GM23338 (cell line): ENCODE data around the gene CCNY. TPM values are rescaled to one million over a fixed set of nuclear protein-coding genes. Genes with fewer than 3 reads are reported as not detected.

Experiments used
- ATAC-seq: fragments of 200-7000 bp; cut with Tn5 transposase; 3 replicates; pipeline ENCODE4 v1.9.1; 2020
- DNase-seq: peaks from one replicate; pipeline ENCODE4 v3.0.0-alpha.2; 2015; ENCODE audit warnings: low spot score
- H2AFZ ChIP-seq: fragments of 200-600 bp; sonication (generic); 2 replicates; pipeline ENCODE4 v1.8.0; 2016; ENCODE audit warnings: antibody characterized with exemption, mild to moderate bottlenecking, moderate library complexity
- H3F3A ChIP-seq: fragments of 200-600 bp; sonication (generic); replicated peaks from 2 replicates; pipeline ENCODE4 v1.8.0; 2017; ENCODE audit warnings: antibody characterized with exemption, mixed run types, low read depth
- H3K27ac ChIP-seq: fragments of 200-600 bp; sonication (generic); 2 replicates; pipeline ENCODE4 v1.6.1; 2016; ENCODE audit warnings: low read depth
- H3K27me3 ChIP-seq: fragments of 200-600 bp; sonication (generic); 2 replicates; pipeline ENCODE4 v1.8.0; 2016; ENCODE audit warnings: mild to moderate bottlenecking, mixed run types, moderate library complexity; ENCODE audit not compliant: insufficient read depth
- H3K36me3 ChIP-seq: fragments of 200-600 bp; sonication (generic); 2 replicates; pipeline ENCODE4 v1.8.0; 2016; ENCODE audit warnings: mild to moderate bottlenecking; ENCODE audit not compliant: insufficient read depth
- H3K4me1 ChIP-seq: fragments of 200-600 bp; sonication (generic); 2 replicates; pipeline ENCODE4 v1.8.0; 2016; ENCODE audit warnings: mild to moderate bottlenecking, moderate library complexity; ENCODE audit not compliant: insufficient read depth
- H3K4me2 ChIP-seq: fragments of 200-600 bp; sonication (generic); 2 replicates; pipeline ENCODE4 v1.7.1; 2017; ENCODE audit warnings: mixed run types
- H3K4me3 ChIP-seq: fragments of 200-600 bp; sonication (generic); 2 replicates; pipeline ENCODE4 v1.6.1; 2016; ENCODE audit warnings: mixed run types
- H3K79me2 ChIP-seq: fragments of 200-600 bp; sonication (generic); replicated peaks from 2 replicates; pipeline ENCODE4 v1.8.0; 2017; ENCODE audit warnings: mild to moderate bottlenecking; ENCODE audit not compliant: insufficient read depth
- H3K9me2 ChIP-seq: fragments of 200-600 bp; sonication (generic); 2 replicates; pipeline ENCODE4 v1.8.0; 2017; ENCODE audit not compliant: insufficient read depth
- H4K20me1 ChIP-seq: fragments of 200-600 bp; sonication (generic); replicated peaks from 2 replicates; pipeline ENCODE4 v1.8.0; 2017; ENCODE audit warnings: mild to moderate bottlenecking; ENCODE audit not compliant: insufficient read depth
- H3K27ac Mint-ChIP-seq: 2 replicates; pipeline ENCODE4 v1.8.0; 2020; ENCODE audit warnings: inconsistent platforms, mild to moderate bottlenecking, moderate library complexity, mixed read lengths
- H3K27me3 Mint-ChIP-seq: 3 replicates; pipeline ENCODE4 v1.8.0; 2022; ENCODE audit warnings: low read depth, mild to moderate bottlenecking, moderate library complexity, mixed read lengths, inconsistent platforms; ENCODE audit not compliant: insufficient read depth, poor library complexity
- H3K36me3 Mint-ChIP-seq: 3 replicates; pipeline ENCODE4 v1.8.0; 2021; ENCODE audit warnings: low read depth, mild to moderate bottlenecking, inconsistent platforms, moderate library complexity, mixed read lengths
- H3K4me1 Mint-ChIP-seq: 3 replicates; pipeline ENCODE4 v1.8.0; 2020; ENCODE audit warnings: mild to moderate bottlenecking, inconsistent platforms, mixed read lengths
- H3K4me3 Mint-ChIP-seq: 3 replicates; pipeline ENCODE4 v1.8.0; 2021; ENCODE audit warnings: moderate library complexity, mild to moderate bottlenecking, inconsistent platforms, mixed read lengths
- H3K9me3 Mint-ChIP-seq: 3 replicates; pipeline ENCODE4 v1.8.0; 2020; ENCODE audit warnings: moderate library complexity, mild to moderate bottlenecking, inconsistent platforms, mixed read lengths
- CREB1 ChIP-seq: fragments of 250-450 bp; sonication (Bioruptor Pico); IDR thresholded peaks from 2 replicates; pipeline ENCODE4 v1.5.0; 2020; ENCODE audit warnings: low read depth, mild to moderate bottlenecking, moderate library complexity
- CTCF ChIP-seq, 2 experiments: fragments of 200-600 bp in 1 of 2; sonication (generic) in 1 of 2; conservative IDR thresholded peaks; 2 replicates each; pipeline versions ENCODE4 v1.5.1 to v1.6.1; 2016 to 2017; ENCODE audit warnings: antibody characterized with exemption in 2 of 2, low read depth in 2 of 2, mild to moderate bottlenecking in 2 of 2, moderate library complexity in 1 of 2
- ETS1 ChIP-seq: IDR thresholded peaks from 2 replicates; pipeline ENCODE4 v1.6.1; 2016; ENCODE audit warnings: antibody characterized with exemption
- EZH2 ChIP-seq: fragments of 200-600 bp; sonication (generic); IDR thresholded peaks from one replicate; pipeline ENCODE4 v1.8.0; 2017; ENCODE audit warnings: antibody characterized with exemption, mild to moderate bottlenecking, low read depth; ENCODE audit not compliant: unreplicated experiment
- EZH2phosphoT487 ChIP-seq: fragments of 200-600 bp; sonication (generic); IDR thresholded peaks from one replicate; pipeline ENCODE4 v1.8.1; 2018; ENCODE audit warnings: antibody characterized with exemption; ENCODE audit not compliant: unreplicated experiment
- JUNB ChIP-seq: IDR thresholded peaks from one replicate; pipeline ENCODE4 v1.6.1; 2016; ENCODE audit warnings: antibody characterized with exemption; ENCODE audit not compliant: unreplicated experiment
- NANOG ChIP-seq: IDR thresholded peaks from 2 replicates; pipeline ENCODE4 v1.6.1; 2016; ENCODE audit warnings: antibody characterized with exemption, borderline replicate concordance
- POLR2AphosphoS5 ChIP-seq: IDR thresholded peaks from 2 replicates; pipeline ENCODE4 v1.6.1; 2016; ENCODE audit warnings: antibody characterized with exemption, low read depth
- REST ChIP-seq: IDR thresholded peaks from one replicate; pipeline ENCODE4 v1.6.1; 2018; ENCODE audit warnings: antibody characterized with exemption; ENCODE audit not compliant: unreplicated experiment
- STAT1 ChIP-seq: IDR thresholded peaks from one replicate; pipeline ENCODE4 v1.6.1; 2016; ENCODE audit warnings: antibody characterized with exemption; ENCODE audit not compliant: unreplicated experiment
- ZNF114 ChIP-seq: fragments of 250-450 bp; sonication (Bioruptor Pico); IDR thresholded peaks from 2 replicates; pipeline ENCODE4 v1.5.0; 2020; ENCODE audit warnings: mild to moderate bottlenecking, moderate library complexity
- ZNF331 ChIP-seq: fragments of 250-450 bp; sonication (Bioruptor Pico); IDR thresholded peaks from 2 replicates; pipeline ENCODE4 v1.5.0; 2020; ENCODE audit warnings: low read depth, mild to moderate bottlenecking, moderate library complexity
- polyA plus RNA-seq: library from polyadenylated mRNA; unstranded; fragments of >200 nt; fragmentation: Nextera tagmentation; extraction: Ambion mirVana; gene quantifications from 2 replicates; pipeline ENCODE4 v1.2.1, GENCODE V29; 2016
- total RNA-seq: library from RNA; depleted of rRNA; stranded (reverse); fragments of >200 nt; shearing (Covaris generic); gene quantifications from 2 replicates; pipeline ENCODE4 v1.2.3, GENCODE V29; 2014

Gene CCNY
- total and polyA plus RNA-seq, 2 experiments from 2014 or later, result 14.2 to 29.0 TPM

- Histone ChIP-seq H4K20me1 (peaks cover 29% of the 10 kb centered on the region), H3K9me2 (no peaks in the 10 kb centered on the region), H3F3A (no peaks in the 10 kb centered on the region), H3K27ac (no peak overlapping the region), H3K4me1 (no peaks in the 10 kb centered on the region; the same call in 1 of the 2 replicates), H3K36me3 (no peaks in the 10 kb centered on the region), H2AFZ (no peak overlapping the region), H3K4me3 (no peak overlapping the region), H3K27me3 (no peaks in the 10 kb centered on the region), H3K79me2 (peaks cover 97% of the 10 kb centered on the region), H3K4me2 (no peak overlapping the region)
- no peak overlapping the region for H3K4me3 Mint-ChIP-seq
- DNase-seq, result no peak
- H3K27me3 Mint-ChIP-seq, result no peaks in the 10 kb centered on the region
- no peaks in the 10 kb centered on the region for H3K36me3 Mint-ChIP-seq
- H3K27ac Mint-ChIP-seq, result no peak overlapping the region
- TF ChIP-seq REST (no peak), STAT1 (no peak), ETS1 (no peak), ZNF114 (no peak), EZH2 (no peak), NANOG (no peak)
- no peaks in the 10 kb centered on the region for H3K9me3 Mint-ChIP-seq
- peaks cover 47% of the 10 kb centered on the region for H3K4me1 Mint-ChIP-seq
- no peak for ATAC-seq
Observed at GRCh38 chr10:35352512-35352911, 16.2 kb downstream of the CCNY start.

DNA sequence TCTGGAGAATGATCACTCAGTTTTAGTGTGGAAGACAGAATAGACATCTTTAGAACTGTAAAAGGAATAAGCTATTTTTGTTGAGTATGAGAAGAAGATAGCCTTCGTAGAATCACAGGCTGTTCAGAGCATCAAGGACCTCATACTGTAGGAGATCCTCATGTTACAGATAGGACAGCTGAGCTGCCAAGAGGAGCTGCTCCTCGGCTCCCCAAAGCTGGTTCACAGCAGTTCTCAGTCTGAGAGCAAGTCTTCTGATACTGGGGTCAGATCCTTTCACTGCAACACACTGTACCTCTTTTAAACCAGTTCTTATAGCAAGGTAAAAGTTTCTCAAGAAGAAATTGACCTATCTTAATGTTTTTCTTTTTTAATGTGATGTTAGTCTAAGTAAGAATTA is 17.1 kb downstream of the CCNY start:
- H4K20me1 ChIP-seq, result peaks cover 31% of the 10 kb centered on the region
- H3F3A ChIP-seq, result no peaks in the 10 kb centered on the region
- no peaks in the 10 kb centered on the region for H3K9me2 ChIP-seq
- no peak overlapping the region for H3K4me3 ChIP-seq
- H3K4me1 ChIP-seq, result no peaks in the 10 kb centered on the region; the same call in 1 of the 2 replicates
- no peak overlapping the region for H2AFZ ChIP-seq
- no peaks in the 10 kb centered on the region for H3K36me3 ChIP-seq
- Mint-ChIP-seq H3K27ac (no peak overlapping the region), H3K4me1 (peaks cover 44% of the 10 kb centered on the region), H3K27me3 (no peaks in the 10 kb centered on the region), H3K9me3 (no peaks in the 10 kb centered on the region), H3K4me3 (no peak overlapping the region), H3K36me3 (no peaks in the 10 kb centered on the region)
- H3K27ac ChIP-seq, result no peak overlapping the region
- no peak for ATAC-seq
- DNase-seq, result no peak
- peaks cover 97% of the 10 kb centered on the region for H3K79me2 ChIP-seq
- no peaks in the 10 kb centered on the region for H3K27me3 ChIP-seq
- no peak overlapping the region for H3K4me2 ChIP-seq
- TF ChIP-seq EZH2phosphoT487, result no peak
- TF ChIP-seq CREB1 (CRISPR knock-in tag), result no peak
- no peak for TF ChIP-seq ZNF114
- no peak for TF ChIP-seq STAT1
- no peak for TF ChIP-seq CTCF (conservative IDR thresholded peaks at IDR 0.05; ENCODE audit: low read depth in 2 of 2)
- TF ChIP-seq EZH2, result no peak
- no peak for TF ChIP-seq POLR2AphosphoS5
- TF ChIP-seq JUNB, result no peak
- no peak for TF ChIP-seq NANOG
- no peak for TF ChIP-seq REST
- no peak for TF ChIP-seq ETS1
- TF ChIP-seq ZNF331 (CRISPR knock-in tag), result no peak
